ENCODE data around the gene CARMIL1.

Gene CARMIL1

GRCh38 chr6:25278914-25279747 is at the start of gene CARMIL1:
Gene CARMIL1, plus strand, starts transcription at chr6:25279374. Its CDS starts 422 bp downstream, at chr6:25279796.
- peak; percentile 78 to 83 for DNase-seq

- DNase-seq: no peak
Observed at GRCh38 chr6:25229671-25230321, 49.4 kb upstream of the CARMIL1 start.

- DNase-seq: no peak
Observed at GRCh38 chr6:25232479-25232878, 46.7 kb upstream of the CARMIL1 start.

DNA sequence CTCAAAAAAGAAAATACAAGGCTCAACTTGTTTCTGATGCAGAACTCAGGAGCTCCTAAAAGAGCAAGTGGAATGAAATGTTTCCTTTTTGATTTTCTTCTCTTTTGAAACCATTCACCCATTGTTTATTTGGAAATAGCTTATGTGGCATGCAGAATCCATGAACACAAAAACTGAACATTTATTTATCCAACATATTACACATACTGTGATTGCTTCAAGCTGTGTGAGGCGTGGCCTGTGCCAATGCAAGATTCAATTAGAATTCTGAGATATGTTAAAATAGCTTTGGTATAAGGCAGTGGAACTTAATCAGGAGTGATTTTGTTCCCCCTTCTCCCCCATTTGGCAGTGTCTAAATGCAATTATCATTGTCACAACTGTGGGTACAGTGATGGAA is 45.9 kb upstream of the CARMIL1 start:
- no peak for DNase-seq

DNA sequence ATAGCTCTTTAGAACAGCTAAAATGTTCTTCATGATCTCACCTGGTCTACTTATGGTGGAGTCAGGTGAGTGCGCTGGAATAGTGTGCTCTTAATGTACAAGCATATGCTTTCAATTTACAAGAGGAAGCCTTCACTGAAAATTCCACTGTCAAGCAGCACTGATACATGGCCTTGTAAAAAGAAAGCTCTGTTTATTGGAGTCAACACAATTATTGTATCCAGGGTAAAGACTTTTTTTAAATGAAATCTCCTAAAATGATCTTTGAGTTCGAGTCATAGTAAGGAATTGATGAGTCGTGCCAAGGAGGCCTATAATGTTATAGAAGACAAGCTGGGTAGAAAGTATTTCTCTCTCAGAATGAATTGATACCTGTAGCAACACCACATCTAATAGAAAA is 41.6 kb upstream of the CARMIL1 start:
- DNase-seq: no peak

GRCh38 chr6:25239059-25239458 is 40.1 kb upstream of the CARMIL1 start:
- no peak for DNase-seq

DNA sequence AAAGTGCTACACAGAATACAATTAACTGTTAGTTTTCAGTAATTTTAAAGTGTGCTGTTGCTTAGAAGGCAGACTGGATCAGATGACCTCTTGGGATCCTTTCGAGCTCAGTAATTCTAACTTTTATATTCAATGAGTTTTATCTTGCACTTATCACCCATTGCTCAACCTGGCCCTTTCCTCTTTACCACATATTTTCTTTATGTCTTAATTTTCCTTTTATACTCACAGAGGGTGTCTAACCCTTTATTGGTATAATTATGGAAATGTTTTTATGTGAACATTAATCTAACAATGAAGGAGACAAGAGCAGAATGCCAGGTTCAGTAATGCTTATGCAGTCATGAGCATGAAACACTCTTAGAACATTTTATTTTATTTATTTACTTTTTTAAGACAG is 39.7 kb upstream of the CARMIL1 start:
- DNase-seq: no peak

DNA sequence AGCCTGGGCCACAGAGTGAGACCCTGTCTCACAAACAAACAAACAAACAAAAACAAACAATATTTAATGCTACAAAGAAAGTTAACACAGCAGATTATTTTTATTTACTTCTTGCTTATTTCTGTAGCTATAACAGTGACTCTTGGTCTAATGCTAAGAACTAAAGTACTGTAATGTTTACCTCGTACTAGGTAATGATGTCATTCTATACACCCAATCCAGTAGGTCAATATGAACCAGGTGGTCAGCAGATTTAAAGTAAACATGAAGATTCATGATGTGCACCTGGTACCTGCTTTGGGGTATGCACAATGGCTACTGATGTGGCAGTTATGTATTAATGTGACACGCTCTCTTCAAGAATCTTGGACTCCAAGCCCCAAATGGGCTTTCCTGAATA is 36.6 kb upstream of the CARMIL1 start:
- DNase-seq: no peak

DNA sequence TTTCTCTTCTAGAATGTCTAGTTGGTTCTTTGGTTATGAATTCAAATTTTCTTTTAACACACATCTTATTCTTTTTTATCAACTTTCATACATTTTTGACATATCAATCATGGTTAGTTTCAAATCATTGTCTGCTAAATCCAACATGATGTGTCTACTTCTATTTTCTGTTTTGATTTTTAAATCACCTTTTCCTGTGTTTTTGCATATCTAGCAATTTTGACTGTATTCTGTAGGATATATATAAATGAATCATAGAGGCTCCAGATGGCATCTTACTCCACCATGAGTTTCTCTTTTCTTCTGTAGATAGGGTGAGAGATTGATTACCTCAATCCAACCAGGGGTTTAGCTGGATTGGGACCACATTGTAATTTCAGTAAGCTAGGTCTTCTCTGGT is 34.3 kb upstream of the CARMIL1 start:
- DNase-seq: no peak

GRCh38 chr6:25248123-25248522 is 31.1 kb upstream of the CARMIL1 start:
- DNase-seq: no peak

GRCh38 chr6:25249133-25249532 is 30.0 kb upstream of the CARMIL1 start:
- DNase-seq: no peak

GRCh38 chr6:25250878-25251277 is 28.3 kb upstream of the CARMIL1 start:
- DNase-seq: peak; percentile 3 to 11

GRCh38 chr6:25251426-25251825 is 27.7 kb upstream of the CARMIL1 start:
- DNase-seq: no peak

- DNase-seq: no peak
Observed at GRCh38 chr6:25253351-25253750, 25.8 kb upstream of the CARMIL1 start.

DNA sequence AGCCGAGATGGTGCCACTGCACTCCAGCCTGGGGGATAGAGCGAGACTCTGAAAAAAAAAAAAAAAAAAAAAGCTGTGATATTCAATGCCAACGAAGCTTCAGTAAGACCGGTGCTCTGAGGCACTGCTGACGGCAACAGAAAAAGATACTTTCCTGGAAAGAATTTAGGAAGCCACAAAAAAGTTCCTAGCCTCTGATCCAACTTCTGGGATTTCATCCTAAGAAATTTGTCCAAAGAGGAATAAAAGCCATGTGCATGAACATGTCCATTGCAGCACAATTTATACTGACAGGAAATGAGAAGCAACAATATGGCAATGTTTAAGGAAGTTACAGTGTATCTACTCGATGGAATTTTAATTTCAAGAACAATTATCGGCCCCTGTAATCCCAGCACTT is 24.5 kb upstream of the CARMIL1 start:
- DNase-seq: no peak

DNA sequence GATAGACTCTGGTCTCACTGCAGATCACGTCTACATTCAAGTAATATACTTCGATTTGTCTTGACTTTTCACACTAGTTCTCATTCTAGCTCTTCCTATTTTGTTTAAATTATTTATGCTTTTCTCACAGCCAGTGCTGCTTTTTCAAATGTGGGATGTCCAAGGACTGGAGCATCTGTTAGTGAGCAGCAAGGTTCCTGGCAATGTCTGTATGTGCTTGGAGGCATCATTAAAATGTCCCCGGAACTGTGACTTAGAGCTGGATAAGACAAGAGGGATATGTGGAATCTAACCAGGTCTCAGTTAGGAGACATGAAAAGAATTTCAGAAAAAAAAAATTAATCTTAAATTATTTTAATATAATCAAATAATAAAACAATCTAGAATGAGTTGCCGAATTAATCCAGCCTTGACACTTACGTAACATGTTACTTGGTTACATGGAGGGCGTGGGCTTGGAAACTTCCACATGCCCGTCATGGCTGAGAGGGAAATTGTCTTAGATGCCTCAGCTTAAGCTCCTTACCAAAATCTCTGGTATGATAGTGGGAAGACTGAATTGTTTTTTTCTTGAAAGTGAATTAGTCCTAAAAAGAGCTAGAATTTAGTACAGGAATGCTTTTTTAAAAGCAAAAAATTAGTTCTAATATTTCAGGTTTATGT is 21.4 kb upstream of the CARMIL1 start:
- DNase-seq: no peak

DNA sequence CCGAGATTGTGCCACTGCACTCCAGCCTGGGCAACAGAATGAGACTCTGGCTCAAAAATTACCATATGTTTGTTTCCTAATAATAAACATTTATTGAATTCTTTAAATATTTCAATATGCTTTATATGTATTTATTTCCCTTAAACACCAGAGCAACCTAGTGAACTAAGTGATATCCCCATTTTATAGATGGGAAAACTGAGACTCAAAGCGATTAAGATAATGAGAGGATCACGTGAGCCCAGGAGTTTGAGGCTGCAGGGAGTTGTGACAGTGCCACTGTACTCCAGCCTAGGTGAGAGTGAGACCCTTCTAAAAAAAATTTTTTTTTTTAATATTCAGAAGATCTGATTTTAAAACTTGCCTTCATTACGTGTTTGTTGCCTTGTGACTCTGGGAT is 19.4 kb upstream of the CARMIL1 start:
- DNase-seq: no peak

GRCh38 chr6:25263657-25264056 is 15.5 kb upstream of the CARMIL1 start:
- DNase-seq: no peak

GRCh38 chr6:25266456-25267100 is 12.6 kb upstream of the CARMIL1 start:
- DNase-seq: no peak

- DNase-seq: no peak
Observed at GRCh38 chr6:25267662-25268061, 11.5 kb upstream of the CARMIL1 start.

DNA sequence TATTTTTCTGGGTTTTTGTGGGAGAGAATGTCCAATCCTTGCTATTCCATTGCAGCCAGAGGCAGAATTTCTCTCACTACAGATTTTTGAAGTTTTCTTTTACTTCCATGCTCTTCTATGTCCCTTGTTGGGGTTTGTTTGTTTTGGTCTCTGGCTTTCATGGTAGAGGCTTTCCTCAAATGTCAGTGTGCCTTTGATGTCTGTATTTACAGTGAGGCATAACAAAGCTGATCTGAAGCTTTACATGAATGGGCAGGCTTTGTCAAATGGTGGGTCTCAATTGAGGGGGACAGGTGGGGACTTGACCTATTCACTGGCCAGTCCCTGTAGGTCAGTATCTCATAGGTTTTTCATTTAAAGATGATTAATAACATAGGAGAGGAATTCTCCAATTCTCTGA is 8.6 kb upstream of the CARMIL1 start:
- DNase-seq: no peak

GRCh38 chr6:25275436-25275835 is 3.7 kb upstream of the CARMIL1 start:
- DNase-seq: no peak

GRCh38 chr6:25277386-25277785 is 1.8 kb upstream of the CARMIL1 start:
- no peak for DNase-seq

Measured in activated CD4-positive, alpha-beta T cell treated with anti-CD3 and anti-CD28 coated beads, Interleukin-2, amount 50 U/mL, for 48 hours (primary cell).